Hepatic stellate cell (primary cell): ENCODE results near the gene MIA3.
"Not testable (repeated sequence)": the region's sequence is repeated elsewhere in the genome, so short reads cannot be mapped to it uniquely, and the experiment has no call there.

Experiments used
- DNase-seq: peaks from one replicate; pipeline ENCODE4 v3.0.0; 2011; ENCODE audit warnings: low spot score

The MIA3 gene, protein sequence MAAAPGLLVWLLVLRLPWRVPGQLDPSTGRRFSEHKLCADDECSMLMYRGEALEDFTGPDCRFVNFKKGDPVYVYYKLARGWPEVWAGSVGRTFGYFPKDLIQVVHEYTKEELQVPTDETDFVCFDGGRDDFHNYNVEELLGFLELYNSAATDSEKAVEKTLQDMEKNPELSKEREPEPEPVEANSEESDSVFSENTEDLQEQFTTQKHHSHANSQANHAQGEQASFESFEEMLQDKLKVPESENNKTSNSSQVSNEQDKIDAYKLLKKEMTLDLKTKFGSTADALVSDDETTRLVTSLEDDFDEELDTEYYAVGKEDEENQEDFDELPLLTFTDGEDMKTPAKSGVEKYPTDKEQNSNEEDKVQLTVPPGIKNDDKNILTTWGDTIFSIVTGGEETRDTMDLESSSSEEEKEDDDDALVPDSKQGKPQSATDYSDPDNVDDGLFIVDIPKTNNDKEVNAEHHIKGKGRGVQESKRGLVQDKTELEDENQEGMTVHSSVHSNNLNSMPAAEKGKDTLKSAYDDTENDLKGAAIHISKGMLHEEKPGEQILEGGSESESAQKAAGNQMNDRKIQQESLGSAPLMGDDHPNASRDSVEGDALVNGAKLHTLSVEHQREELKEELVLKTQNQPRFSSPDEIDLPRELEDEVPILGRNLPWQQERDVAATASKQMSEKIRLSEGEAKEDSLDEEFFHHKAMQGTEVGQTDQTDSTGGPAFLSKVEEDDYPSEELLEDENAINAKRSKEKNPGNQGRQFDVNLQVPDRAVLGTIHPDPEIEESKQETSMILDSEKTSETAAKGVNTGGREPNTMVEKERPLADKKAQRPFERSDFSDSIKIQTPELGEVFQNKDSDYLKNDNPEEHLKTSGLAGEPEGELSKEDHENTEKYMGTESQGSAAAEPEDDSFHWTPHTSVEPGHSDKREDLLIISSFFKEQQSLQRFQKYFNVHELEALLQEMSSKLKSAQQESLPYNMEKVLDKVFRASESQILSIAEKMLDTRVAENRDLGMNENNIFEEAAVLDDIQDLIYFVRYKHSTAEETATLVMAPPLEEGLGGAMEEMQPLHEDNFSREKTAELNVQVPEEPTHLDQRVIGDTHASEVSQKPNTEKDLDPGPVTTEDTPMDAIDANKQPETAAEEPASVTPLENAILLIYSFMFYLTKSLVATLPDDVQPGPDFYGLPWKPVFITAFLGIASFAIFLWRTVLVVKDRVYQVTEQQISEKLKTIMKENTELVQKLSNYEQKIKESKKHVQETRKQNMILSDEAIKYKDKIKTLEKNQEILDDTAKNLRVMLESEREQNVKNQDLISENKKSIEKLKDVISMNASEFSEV (N-terminal part only)

DNA sequence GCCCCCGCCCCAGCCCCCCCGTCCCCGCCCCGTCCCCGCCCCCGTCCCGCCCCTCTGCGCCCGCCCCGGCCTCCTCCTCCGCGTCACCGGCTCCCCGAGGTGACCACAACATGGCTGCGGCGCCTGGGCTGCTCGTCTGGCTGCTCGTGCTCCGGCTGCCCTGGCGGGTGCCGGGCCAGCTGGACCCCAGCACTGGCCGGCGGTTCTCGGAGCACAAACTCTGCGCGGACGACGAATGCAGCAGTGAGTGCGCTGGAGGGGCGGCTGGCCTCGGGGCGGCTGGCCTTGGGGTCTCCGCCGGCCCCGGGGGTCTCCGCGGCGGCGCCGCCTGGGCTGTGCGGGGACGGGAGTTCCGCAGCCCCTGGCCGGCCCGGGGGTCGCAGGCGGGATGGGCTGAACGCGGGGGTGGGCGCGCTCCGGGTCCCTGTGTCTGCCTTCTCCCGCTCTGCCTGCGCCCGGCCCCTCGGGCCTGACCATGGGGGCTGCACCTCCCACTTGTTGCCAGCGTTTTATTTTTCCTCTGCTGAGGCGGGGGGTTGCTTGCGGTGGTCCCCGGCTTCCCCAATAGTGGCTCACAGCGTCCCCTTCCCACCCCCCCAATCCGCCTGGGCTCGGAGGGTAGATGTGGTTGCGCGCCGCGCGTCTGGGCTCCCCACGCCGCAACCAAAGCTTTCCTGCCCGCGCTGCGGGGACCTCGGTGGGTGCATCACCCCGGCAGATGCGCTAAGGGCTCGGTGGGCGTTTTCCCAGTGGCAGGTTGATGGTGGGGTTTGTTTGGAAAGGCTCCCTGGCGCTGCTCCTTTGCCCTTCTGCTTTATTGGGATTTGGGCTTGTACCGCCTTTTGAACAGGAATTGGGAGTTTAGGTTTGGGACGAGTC lies at the start of gene MIA3:
Gene MIA3, plus strand, starts transcription at position 97 of the 879 bp plus-strand sequence. Its CDS starts 14 bp downstream, at position 111.
- DNase-seq: peak; percentile 87

DNA sequence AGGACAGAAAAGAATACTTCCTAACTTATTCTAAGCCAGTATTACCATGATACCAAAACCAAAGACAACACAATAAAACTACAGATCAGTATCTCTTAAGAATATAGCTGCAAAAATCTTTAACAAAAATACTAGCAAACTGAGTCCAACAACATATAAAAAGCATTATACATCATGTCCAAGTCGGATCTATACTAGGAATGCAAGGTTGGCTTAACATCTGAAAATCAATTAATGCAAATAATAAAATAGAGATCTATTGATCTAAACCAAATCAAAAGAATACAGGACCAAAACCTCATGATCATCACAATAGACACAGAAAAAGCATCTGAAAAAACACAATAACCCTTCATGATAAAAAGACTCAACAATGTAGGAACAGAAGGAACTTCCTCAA lies 47.1 kb upstream of the MIA3 start:
- DNase-seq: no peak

DNA sequence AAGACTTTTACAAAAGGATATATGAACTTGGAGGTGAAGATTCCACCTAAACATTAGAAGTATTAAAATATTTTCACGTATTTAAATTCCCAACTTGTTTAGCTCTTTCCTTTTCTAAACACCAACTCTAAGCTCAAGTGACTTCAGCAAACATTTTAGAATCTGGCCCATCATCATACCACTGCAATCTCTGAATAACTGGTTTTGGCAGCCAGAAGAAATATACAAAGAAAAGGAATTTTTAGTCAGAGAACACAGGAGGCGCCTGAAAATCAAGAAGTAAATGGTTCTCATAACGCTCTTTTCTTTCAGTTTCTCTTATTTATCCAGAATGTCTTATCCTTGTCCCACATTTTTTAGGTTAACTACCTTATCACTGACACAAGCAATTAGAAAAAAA lies 38.6 kb upstream of the MIA3 start:
- DNase-seq: no peak

DNA sequence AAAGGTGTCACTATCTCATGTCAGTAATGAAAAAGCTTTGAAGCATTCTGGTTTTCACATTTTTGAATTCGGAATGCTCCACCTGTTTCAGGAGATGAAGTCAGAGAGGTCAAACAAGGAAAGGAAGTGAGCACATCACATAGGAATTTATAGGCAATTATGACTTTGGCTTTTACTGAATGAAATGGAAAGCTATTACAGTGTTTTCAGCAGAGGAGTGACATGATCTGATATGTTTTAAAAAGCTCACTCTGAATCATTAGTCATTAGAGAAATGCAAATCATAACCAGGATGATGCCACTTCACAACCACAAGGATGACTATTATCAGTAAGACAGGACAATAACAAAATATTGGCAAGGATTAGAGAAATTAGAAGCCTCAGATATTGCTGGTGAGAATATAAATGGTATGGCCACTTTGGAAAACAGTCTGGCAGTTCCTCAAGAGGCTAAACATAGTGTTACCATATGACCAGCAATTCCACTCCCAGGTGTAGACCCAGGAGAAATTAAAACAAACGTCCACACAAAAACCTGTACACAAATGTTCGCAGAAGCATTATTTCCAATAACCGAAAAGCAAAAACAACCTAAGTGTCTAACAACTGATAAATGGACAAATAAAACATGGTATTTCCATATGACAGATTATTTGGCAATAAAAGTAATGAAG lies 35.7 kb upstream of the MIA3 start:
- DNase-seq: no peak

DNA sequence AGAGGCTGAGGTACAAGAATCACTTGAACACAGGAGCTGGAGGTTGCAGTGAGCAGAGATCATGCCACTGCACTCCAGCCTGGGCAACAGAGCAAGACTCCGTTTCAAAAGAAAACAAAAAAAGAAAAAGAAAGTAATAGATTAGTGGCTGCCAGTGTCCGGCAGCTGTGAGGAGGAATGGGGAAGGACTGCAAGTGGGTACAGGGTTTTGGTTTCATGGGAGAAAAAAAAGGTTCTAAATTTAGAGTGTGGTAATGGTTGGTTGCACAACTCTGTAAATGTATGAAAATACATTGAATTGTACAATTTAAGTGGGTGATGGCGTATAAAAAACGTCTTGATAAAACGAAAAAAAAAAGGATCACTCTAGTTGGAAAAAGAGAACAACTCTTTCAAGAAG lies 34.8 kb upstream of the MIA3 start:
- DNase-seq: no peak

DNA sequence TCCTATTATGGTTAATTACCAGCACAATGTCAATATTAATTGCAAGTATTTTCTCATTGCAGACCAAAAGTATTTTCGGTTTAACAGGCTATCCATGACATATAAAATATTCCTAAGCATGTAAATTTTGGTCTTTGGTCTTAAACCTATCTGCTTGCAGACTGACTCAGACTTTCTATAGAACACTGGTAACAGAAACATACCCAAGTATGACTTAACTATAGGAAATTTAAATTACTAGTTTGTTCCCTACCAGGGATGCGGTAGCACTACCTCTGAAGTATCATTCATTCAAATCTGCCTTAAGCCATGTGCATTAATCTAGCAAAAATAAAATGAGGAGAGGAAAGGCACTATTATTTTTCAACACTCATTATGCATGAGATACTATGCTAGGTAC lies 31.1 kb upstream of the MIA3 start:
- no peak for DNase-seq

DNA sequence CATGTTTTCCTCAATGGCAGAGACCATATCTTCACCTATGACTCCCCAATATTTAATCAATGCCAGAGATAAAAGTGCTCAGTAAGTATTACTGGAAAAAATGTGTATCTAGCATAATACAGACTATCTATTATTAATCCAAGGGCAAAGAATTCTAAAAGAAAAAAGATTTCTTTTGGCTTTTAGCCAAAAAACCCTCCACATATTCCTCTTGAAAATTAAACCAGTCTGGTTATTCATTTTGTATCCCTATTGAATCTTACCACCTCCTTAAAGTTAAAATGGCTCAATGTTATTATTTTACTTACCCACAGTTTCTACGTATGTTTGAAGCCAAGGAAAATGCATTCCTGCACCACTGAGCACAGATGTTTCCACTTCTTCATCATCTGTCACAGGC lies 29.8 kb upstream of the MIA3 start:
- no peak for DNase-seq

DNA sequence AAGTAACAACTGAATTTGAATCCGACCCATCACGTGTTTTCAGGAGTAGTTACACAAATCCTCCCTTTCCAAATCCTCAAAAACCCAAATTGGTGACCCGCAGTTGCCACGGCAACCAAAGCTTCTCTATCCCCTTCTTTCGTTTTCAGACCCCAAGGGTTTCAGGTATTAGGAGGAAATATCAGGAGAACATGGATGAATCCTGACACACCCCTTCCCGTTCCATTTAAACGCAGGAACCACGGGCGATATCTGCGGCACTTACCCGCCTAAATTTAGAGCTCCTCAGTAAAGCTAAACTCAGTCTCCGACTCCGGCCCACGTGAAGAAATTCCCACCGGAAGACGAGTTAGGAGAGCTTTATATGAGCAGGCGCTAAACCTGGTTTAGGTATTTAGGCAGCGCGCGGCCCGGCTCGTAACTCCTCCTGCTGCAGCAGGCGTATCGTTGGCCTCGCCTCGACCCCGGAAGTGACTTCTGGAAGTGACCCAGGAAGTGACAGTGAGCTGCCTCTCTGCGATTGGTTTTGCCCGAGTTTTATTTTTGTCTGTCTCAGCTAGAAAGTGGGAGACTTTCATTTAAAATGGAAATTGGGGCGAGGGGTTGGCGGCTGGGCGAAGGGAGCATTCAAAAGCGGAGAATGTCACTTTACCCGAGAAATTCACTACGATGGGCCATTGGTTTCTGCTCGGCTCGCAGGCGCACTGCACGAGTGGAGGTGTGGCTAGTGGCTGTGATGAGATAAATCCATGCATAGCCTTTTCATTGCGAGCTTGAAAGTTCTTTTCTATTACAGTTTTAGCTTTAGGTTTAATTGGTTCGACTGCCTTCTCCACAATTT lies 28.2 kb upstream of the MIA3 start, which contains the start of gene TAF1A:
Gene TAF1A, minus strand, starts transcription at position 472 of the 841 bp plus-strand sequence.
- DNase-seq: peak; percentile 76

DNA sequence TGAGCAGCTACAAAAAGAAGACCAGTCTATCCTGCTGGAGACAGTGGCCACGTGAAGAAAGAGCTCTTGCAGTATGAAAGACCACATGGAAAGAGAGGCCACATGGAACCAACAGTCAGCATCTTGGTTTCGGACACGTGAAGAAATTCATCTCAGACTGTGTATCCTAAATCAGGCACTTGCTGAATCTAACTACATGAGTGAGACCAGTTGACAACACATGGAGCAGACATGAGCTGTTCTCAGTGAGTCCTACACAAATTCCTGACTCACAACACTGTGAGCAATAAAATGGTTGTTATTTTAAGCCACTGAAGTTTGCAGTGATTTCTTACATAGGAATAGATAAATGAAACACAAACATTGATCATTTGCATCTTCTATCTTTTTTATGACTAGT lies 25.7 kb upstream of the MIA3 start:
- DNase-seq: peak; percentile 25

DNA sequence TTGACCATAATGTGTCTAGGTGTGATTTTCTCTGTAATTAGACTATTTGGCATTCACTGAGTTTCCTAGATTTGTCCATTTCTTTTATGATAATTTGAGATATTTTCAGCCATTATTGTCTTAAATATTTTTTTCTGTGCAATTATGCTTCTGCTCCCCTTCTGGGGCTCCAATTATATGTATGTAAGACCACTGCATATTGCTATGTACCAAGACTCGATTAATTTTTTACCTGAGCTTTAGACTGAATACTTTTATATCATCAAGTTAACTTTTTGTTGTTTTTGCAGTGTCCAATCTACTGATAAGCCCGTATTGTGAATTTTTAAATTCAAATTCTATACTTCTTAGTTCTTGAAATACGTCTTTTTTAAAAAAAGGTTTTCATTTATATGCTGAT lies 23.1 kb upstream of the MIA3 start:
- DNase-seq: no peak

DNA sequence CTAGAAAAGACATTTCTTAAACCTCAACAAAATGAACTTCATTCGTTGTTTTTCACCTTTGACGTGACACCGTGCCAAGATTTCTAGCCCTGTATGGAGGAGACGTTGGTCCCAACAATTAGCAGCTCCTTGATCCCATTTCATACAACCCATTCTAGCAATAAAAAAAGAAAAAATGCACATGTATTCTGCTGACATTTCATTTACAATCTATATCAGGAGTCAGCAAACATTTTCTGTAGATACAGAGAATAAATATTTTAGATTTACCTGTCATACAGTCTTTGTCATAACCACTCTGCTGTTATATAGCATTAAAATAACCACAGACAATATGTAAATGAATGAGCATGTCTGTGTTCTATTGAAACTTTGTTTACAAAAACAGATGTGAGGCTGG lies 21.2 kb upstream of the MIA3 start:
- no peak for DNase-seq

DNA sequence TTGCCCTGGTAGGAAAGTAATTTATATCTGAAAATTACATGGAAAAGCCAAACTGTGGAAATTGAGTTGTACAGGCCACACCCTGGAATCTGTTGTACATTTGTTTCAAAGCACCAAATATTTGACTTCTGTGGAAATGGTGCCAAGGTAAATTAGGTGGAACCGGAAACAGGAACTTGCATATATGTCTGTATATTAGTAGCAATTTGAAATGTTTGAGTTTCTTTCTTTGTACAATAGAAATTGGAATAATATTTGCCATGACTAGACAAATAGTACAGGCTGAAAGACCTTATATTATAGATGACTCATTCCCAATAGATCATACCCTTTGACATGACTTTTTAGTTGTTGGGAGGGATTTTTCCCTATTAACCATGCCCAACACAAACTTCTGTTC lies 17.6 kb upstream of the MIA3 start:
- DNase-seq: no peak

DNA sequence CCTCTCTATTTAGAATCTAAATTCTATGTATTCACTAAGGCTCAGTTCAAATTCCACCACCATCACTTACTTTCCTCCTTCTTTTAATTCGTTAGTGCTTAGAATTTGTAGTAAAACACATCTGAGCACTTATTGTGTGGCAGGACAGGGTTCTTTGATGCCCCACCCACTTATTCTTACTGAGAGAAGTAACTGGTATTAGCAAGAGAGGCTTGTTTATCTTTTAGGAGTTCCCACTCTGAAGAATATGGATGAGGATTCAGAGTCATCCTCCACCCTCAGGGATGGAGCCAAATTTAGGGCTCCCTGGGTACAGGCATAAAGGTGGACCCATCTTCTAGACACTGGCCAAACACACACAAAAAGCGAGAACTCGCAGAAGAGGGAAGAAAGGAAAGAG lies 16.6 kb upstream of the MIA3 start:
- DNase-seq: no peak

DNA sequence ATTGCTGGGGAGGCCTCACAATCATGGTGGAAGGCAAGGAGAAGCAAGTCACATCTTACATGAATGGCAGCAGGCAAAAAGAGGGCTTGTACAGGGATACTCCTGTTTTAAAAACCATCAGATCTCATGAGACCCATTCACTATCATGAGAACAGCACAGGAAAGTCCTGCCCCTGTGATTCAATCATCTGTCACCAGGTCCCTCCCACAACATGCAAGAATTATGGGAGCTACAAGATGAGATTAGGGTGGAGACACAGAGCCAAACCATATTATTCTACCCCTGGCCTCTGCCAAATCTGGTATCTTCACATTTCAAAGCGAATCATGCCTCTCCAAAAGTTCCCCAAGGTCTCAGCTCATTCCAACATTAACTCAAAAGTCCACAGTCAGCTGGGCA lies 11.1 kb upstream of the MIA3 start:
- no peak for DNase-seq

DNA sequence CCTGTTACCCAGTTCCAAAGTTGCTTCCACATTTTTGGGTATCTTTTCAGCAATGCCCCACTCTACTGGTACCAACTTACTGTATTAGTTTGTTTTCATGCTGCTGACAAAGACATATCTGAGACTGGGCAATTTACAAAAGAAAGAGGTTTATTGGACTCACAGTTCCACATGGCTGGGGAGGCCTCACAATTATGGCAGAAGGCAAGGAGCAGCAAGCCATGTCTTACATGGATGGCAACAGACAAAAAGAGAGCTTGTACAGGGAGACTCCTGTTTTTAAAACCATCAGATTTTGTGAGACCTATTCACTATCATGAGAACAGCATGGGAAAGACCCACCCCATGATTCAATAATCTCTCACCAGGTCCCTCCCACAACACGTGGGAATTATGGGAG lies 8.8 kb upstream of the MIA3 start:
- not testable (repeated sequence) for DNase-seq

DNA sequence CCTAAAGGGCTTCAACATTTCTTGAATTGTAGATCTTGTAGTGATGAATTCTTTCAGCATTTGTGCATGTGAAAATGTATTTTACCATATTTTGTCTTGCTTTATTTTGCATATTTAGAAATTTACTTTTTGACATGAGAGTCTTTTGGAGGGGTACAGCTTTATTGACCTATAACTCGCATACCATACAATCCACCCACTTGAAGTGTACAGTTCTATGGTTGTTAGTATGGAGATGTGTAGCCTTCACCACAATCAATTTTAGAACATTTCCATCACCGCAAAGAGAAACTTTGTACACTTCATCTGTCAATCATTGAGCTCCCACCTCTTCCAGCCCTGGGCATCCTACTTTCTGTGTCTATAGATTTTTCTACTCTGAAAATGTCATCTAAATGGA lies 7.2 kb upstream of the MIA3 start:
- DNase-seq: no peak

DNA sequence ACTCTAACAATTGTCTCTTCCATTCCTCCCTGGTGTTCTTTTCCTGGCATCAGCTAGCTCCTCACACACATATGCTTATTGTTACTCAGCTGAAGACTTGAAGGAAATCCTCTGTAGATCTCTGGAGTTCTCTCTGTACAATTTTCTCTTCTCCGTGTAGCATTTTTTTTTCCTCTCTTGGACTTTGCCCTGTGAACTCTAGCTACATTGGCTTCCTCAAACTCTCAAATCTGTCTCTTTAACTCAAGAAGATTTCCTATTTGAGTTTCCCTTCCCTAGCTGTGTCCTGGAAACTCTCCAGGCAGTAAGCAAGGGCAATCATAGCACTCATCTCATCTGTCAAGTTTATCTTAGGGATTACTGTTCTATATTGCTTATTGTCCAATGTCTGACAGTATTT lies 4.3 kb upstream of the MIA3 start:
- no peak for DNase-seq

DNA sequence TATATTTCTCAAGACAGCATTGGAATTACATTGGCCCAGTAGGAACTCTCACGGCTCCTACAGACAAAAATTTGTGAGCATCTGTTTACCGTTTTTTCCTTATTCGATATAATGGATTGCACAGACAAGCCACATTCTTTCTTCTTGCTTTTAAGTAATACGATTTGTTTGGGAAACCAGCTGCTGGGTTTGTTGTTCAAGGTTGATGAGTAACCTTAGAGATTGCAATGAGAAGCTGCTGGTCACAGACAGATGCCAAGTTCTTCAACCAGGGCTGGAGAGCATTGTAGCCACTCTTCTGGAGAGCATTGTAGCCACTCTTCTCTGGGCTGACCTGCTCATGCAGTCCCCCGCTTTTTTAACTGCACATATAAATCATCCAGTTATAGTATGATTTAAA lies 1.4 kb upstream of the MIA3 start:
- DNase-seq: peak; percentile 53

DNA sequence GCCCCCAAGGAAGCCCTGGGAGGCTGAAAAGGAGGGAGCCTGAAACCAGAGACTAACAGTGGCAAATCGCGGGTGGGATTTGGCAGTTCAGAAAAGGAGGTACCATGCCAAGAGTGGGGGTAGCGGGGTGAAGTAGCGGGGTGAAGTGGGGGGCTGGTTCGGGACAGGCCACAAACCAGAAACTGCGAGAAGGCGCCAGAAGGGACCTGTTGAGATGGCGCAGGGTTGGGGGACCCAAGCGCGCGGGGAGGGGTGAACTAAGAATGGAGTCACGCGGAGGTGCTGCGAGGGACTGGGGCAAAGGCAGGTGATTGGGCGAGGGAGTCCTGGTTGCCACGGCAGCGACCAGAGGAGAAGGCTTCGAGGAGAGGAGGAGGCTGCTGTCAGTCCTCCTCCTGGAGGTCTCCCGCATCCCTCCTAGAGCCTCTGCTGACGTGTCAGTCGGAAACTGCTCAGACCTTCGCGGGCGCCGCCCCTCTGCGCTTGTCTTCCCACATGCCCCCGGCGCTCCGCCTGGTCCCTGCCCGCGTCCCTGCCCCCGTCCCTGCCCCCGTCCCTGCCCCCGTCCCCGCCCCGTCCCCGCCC lies 438 bp upstream of the MIA3 start:
- DNase-seq: peak; percentile 89
